NCI-H460 (cell line): ENCODE measurements around the gene FIG4. TPM values are rescaled to one million over a fixed set of nuclear protein-coding genes. Genes with fewer than 3 reads are reported as not detected.
"Not testable (repeated sequence)": the region's sequence is repeated elsewhere in the genome, so short reads cannot be mapped to it uniquely, and the experiment has no call there.

Experiments used
- DNase-seq: peaks from one replicate; pipeline ENCODE4 v3.0.0-alpha.2; 2016; ENCODE audit warnings: low read depth; ENCODE audit errors: extremely low read depth
- polyA plus RNA-seq: library from polyadenylated mRNA; depleted of rRNA; stranded (reverse); fragments of >200 nt; gene quantifications from 2 replicates; pipeline ENCODE4 v1.2.3, GENCODE V29; 2014; cell fraction: nucleus; rRNA removed
- total RNA-seq: library from RNA; depleted of rRNA; stranded (reverse); fragments of >200 nt; shearing (Covaris generic); gene quantifications from 2 replicates; pipeline ENCODE4 v1.2.3, GENCODE V29; 2014; rRNA removed

FIG4 gene
- total RNA-seq, result 7.6 and 9.7 TPM in 2 replicates
- polyA plus RNA-seq, result 5.3 and 6.2 TPM in 2 replicates

- DNase-seq, result peak; percentile 81
Measured at GRCh38 chr6:109690737-109691621, at the start of gene FIG4, which contains the start of gene AK9. TSS of gene FIG4 (plus strand) at chr6:109691296. CDS start at chr6:109691436, 140 bp downstream. TSS of gene AK9 (minus strand) at chr6:109691202. CDS start at chr6:109675745, 15,457 bp downstream.

GRCh38 chr6:109644131-109644530, 47.0 kb upstream of the FIG4 start:
- no peak for DNase-seq

- DNase-seq, result no peak
Measured at GRCh38 chr6:109653264-109653663, 37.8 kb upstream of the FIG4 start.

- no peak for DNase-seq
Measured at GRCh38 chr6:109655761-109656262, 35.3 kb upstream of the FIG4 start.

- DNase-seq, result no peak
Measured at GRCh38 chr6:109660526-109661320, 30.4 kb upstream of the FIG4 start.

GRCh38 chr6:109662192-109662591, 28.9 kb upstream of the FIG4 start:
- no peak for DNase-seq

- DNase-seq, result no peak
Measured at GRCh38 chr6:109669811-109670210, 21.3 kb upstream of the FIG4 start.

GRCh38 chr6:109671733-109672132, 19.4 kb upstream of the FIG4 start:
- no peak for DNase-seq

GRCh38 chr6:109672175-109672574, 18.9 kb upstream of the FIG4 start:
- no peak for DNase-seq

- no peak for DNase-seq
Measured at GRCh38 chr6:109672839-109673238, 18.3 kb upstream of the FIG4 start.

- DNase-seq, result no peak
Measured at GRCh38 chr6:109676724-109677123, 14.4 kb upstream of the FIG4 start.

GRCh38 chr6:109678240-109678639, 12.9 kb upstream of the FIG4 start:
- DNase-seq, result no peak

GRCh38 chr6:109678661-109679505, 12.2 kb upstream of the FIG4 start:
- not testable (repeated sequence) for DNase-seq

- DNase-seq, result no peak
Measured at GRCh38 chr6:109686566-109687265, 4.4 kb upstream of the FIG4 start.

GRCh38 chr6:109687271-109687761, 3.8 kb upstream of the FIG4 start:
- no peak for DNase-seq

GRCh38 chr6:109690373-109690736, 741 bp upstream of the FIG4 start:
- no peak for DNase-seq

GRCh38 chr6:109693111-109693510, 2.0 kb downstream of the FIG4 start:
- DNase-seq, result no peak

GRCh38 chr6:109695468-109695867, 4.4 kb downstream of the FIG4 start:
- no peak for DNase-seq

- DNase-seq, result no peak
Measured at GRCh38 chr6:109696355-109696754, 5.3 kb downstream of the FIG4 start.

- DNase-seq, result no peak
Measured at GRCh38 chr6:109701221-109701620, 10.1 kb downstream of the FIG4 start.
